ENCODE data around the gene SAP30BP. TPM values are rescaled to one million over a fixed set of nuclear protein-coding genes. Genes with fewer than 3 reads are reported as not detected.
A peak's percentile ranks its signal among the peaks of the same experiment; 100 is the strongest.

SAP30BP gene
- total RNA-seq, 1 experiment from 2014 or later: 89.7 TPM

- Histone ChIP-seq H3K79me1 (ENCODE audit: insufficient read depth, low read depth, low read length, poor library complexity, severe bottlenecking) (no peaks in the 10 kb centered on the region), H2BK120ac (ENCODE audit: low read depth, low read length, poor library complexity, severe bottlenecking) (no peak overlapping the region), H2AFZ (ENCODE audit: low read length) (no peak overlapping the region), H2AK5ac (ENCODE audit: insufficient read length, low read length) (no peak overlapping the region), H3K4me2 (ENCODE audit: insufficient read depth, insufficient read length, low read length) (no peak overlapping the region), H3K79me2 (ENCODE audit: insufficient read depth, low read length) (no peaks in the 10 kb centered on the region), H3T11ph (ENCODE audit: low read length) (no peak overlapping the region), H3K18ac (ENCODE audit: insufficient read length, low read depth, low read length) (no peak overlapping the region), H2BK12ac (ENCODE audit: insufficient read length, low read depth, low read length) (no peak overlapping the region), H3K56ac (ENCODE audit: insufficient read length, low read depth, low read length) (no peak overlapping the region), H4K91ac (ENCODE audit: insufficient read length, low read depth, low read length) (no peak overlapping the region), H4K20me1 (ENCODE audit: control insufficient read depth, insufficient read depth, insufficient read length) (no peaks in the 10 kb centered on the region), H3K9me3 (ENCODE audit: control insufficient read depth, low read depth, low read length) (no peaks in the 10 kb centered on the region), H4K8ac (replicated peaks; ENCODE audit: insufficient read length, low read depth, low read length) (no peak overlapping the region), H4K5ac (ENCODE audit: insufficient read length, low read depth, low read length) (no peak overlapping the region), H3K27ac (ENCODE audit: insufficient read length, low read depth, low read length) (no peak overlapping the region), H3K14ac (ENCODE audit: insufficient read depth, low read length) (no peak overlapping the region), H3K4ac (ENCODE audit: low read depth, low read length) (no peak overlapping the region), H3K23ac (ENCODE audit: insufficient read length, low read depth, low read length) (no peak overlapping the region), H2BK5ac (ENCODE audit: insufficient read length, low read length) (no peak overlapping the region), H2BK20ac (ENCODE audit: low read depth, low read length, poor library complexity, severe bottlenecking) (no peak overlapping the region), H2BK15ac (ENCODE audit: low read depth, low read length) (no peak overlapping the region), H3K4me1 (ENCODE audit: insufficient read depth, low read length) (no peaks in the 10 kb centered on the region), H3K9ac (ENCODE audit: extremely low read depth, insufficient read length, low read length) (no peak overlapping the region), H3K23me2 (ENCODE audit: insufficient read length, low read depth, low read length, poor library complexity, severe bottlenecking) (no peaks in the 10 kb centered on the region), H3K27me3 (ENCODE audit: insufficient read depth, low read length) (no peaks in the 10 kb centered on the region)
- H3K27me3 Mint-ChIP-seq (ENCODE audit: low read depth): peaks cover 3% of the 10 kb centered on the region
- DNase-seq: no peak
- no peak overlapping the region for H3K4me3 Mint-ChIP-seq
- H3K4me1 Mint-ChIP-seq: no peaks in the 10 kb centered on the region
- peak overlapping the region in 2 of 3 experiments; percentile 7 to 30; a peak in 2 of 7 replicates for H3K27ac Mint-ChIP-seq
- TF ChIP-seq CTCF (conservative IDR thresholded peaks at IDR 0.05): no peak
- no peaks in the 10 kb centered on the region for H3K9me3 Mint-ChIP-seq
- H3K36me3 Mint-ChIP-seq (ENCODE audit: insufficient read depth in 1 of 3, low read depth in 3 of 3): peaks cover 15 to 65% (median 39%) of the 10 kb centered on the region in 3 experiments
- WGBS (ENCODE audit: extremely low coverage, insufficient read length, low lambda C conversion rate): no CpG with 5 or more reads among the region's 12 CpGs
These were observed 40.0 kb downstream of the SAP30BP start for GRCh38 chr17:75707079-75707571.

All from H9 (cell line).